Measurements from ENCODE around the gene EHHADH.
A peak's percentile ranks its signal among the peaks of the same experiment; 100 is the strongest.

Gene EHHADH

DNA sequence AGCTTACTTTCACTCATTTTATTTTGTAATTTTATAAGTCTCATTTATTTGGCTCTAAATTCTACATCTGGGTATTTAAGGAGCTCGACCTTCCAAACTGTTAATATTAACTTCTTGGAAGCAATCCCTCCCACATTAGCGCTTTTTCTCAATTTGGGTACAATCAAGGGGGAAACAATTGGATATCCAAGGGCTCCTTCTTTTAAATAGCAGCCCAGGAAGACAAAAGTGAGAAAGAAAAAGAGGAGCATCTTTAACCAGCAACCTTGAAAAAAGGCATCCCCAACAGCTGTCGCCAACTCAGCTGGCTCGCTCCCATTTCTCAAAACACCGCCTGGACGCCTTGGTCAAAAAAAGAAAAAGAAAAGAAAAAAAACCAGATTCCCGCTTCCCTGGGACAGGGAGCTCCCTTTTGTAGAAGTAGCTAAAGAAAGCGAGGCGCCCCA lies 101.9 kb downstream of the EHHADH start:
- H3K36me3 ChIP-seq (ENCODE audit: control insufficient read depth in 4 of 4, insufficient read depth in 4 of 4, low read length in 3 of 4), result no peaks in the 10 kb centered on the region
- no peak overlapping the region for H3K27ac ChIP-seq (ENCODE audit: insufficient read depth in 1 of 2, low read depth in 1 of 2, low read length in 2 of 2, poor library complexity in 1 of 2, severe bottlenecking in 2 of 2)
- peak overlapping the region in 6 of 7 experiments; percentile 32 to 76 (median 66) for H3K4me3 ChIP-seq (ENCODE audit: control insufficient read depth in 1 of 7, extremely low read depth in 1 of 7, insufficient read depth in 4 of 7, low read depth in 2 of 7, low read length in 6 of 7)
- CTCF ChIA-PET, result interaction anchor here (0.6 to 1.6 kb wide), 3 partner anchors 13 to 198 kb away, joined by 3 to 4 read pairs (median 3); no protein-coding TSS in a partner anchor
- WGBS (ENCODE audit: insufficient coverage), result 10% methylated on average over 6 of the region's 9 CpGs
- no peaks in the 10 kb centered on the region for H3K9me3 ChIP-seq (ENCODE audit: control extremely low read depth in 1 of 5, control insufficient read depth in 4 of 5, insufficient read depth in 2 of 5, low read depth in 1 of 5, low read length in 4 of 5)
- POLR2A ChIA-PET, result no interaction called here
- peaks cover 5 to 17% (median 15%) of the 10 kb centered on the region in 4 experiments for H3K4me1 ChIP-seq (ENCODE audit: control extremely low read depth in 1 of 4, control insufficient read depth in 4 of 4, insufficient read depth in 4 of 4, low read length in 3 of 4)
- DNase-seq, result peak in 1 of 3 donors; percentile 10
- H3K27me3 ChIP-seq (replicated peaks in 2 of 5; ENCODE audit: control insufficient read depth in 4 of 5, insufficient read depth in 5 of 5, low read length in 4 of 5), result peaks cover 17 to 78% (median 48%) of the 10 kb centered on the region in 5 experiments

DNA sequence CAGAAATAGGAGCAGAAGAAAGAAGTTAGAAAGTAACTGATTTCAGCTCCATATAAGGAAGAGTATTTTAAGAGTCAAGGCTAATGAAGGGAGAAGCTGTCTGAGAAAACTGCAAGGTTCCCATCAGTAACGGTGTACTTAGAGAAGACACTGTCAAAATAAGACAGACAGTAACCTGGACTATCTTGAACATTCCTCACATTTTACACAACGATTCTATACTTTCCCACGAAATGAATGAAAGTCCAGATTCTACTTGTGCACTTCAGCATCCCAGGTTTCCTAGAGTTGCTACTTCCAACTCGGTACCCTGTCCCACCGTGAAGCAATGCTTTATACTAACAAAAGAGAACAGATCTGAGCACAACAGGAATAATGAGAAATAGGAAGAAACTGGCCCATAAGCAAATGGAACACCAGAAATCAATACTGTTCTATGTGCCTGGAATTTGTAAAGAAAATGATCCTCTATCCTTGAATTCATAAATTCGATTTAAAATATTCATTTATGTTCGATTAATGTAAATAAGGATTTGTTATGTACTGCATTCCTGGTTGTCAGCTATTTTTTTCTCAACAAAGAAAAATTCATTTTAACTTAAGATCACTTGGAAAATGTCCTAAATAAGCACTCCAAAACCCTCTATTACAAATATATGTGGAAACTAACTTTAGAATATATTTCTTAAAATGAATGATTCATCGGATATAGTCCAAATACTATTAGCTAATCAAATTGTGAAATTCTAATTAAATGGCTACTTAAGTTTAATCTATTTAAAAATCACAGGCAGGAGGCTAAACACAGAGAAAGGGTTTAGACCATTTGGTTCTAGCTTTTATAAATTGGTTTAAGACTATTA lies 102.5 kb downstream of the EHHADH start:
- WGBS (ENCODE audit: insufficient coverage), result 77% methylated on average over 5 of the region's 8 CpGs
- Histone ChIP-seq H3K4me1 (ENCODE audit: control extremely low read depth in 1 of 4, control insufficient read depth in 4 of 4, insufficient read depth in 4 of 4, low read length in 3 of 4) (peaks cover 5 to 17% (median 15%) of the 10 kb centered on the region in 4 experiments), H3K27ac (ENCODE audit: insufficient read depth in 1 of 2, low read depth in 1 of 2, low read length in 2 of 2, poor library complexity in 1 of 2, severe bottlenecking in 2 of 2) (no peak overlapping the region), H3K36me3 (ENCODE audit: control insufficient read depth in 4 of 4, insufficient read depth in 4 of 4, low read length in 3 of 4) (no peaks in the 10 kb centered on the region), H3K4me3 (ENCODE audit: control insufficient read depth in 1 of 7, extremely low read depth in 1 of 7, insufficient read depth in 4 of 7, low read depth in 2 of 7, low read length in 6 of 7) (no peak overlapping the region), H3K9me3 (ENCODE audit: control extremely low read depth in 1 of 5, control insufficient read depth in 4 of 5, insufficient read depth in 2 of 5, low read depth in 1 of 5, low read length in 4 of 5) (no peaks in the 10 kb centered on the region), H3K27me3 (replicated peaks in 2 of 5; ENCODE audit: control insufficient read depth in 4 of 5, insufficient read depth in 5 of 5, low read length in 4 of 5) (peaks cover 17 to 84% (median 49%) of the 10 kb centered on the region in 5 experiments)
- DNase-seq, result no peak
- CTCF ChIA-PET, result interaction anchor here (0.6 to 1.6 kb wide), 5 partner anchors 13 to 197 kb away, joined by 3 to 4 read pairs (median 3); no protein-coding TSS in a partner anchor
- POLR2A ChIA-PET, result no interaction called here

DNA sequence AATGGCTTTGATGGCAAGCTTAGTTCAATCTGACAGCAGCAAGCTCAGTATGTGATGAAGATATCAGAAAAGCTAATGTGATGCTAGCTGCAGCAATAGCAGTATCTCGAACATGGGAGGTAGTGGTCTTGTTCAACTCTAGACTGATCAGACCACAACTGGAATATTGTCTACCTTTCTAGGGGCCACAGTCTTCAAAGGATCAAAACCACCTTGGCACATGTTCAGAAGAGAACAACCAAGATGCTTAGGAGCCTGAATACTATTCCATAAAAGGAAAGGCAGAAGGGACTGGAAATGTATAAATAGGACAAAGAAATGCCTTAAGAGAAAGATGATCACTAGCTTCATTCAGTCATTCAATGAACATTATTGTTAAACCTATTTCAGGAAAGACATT lies 103.3 kb downstream of the EHHADH start:
- ChIA-PET CTCF (interaction anchor here (0.6 kb wide), 2 partner anchors 28 to 102 kb away, joined by 3 read pairs; no protein-coding TSS in a partner anchor), POLR2A (no interaction called here)
- no peak overlapping the region for H3K27ac ChIP-seq (ENCODE audit: insufficient read depth in 1 of 2, low read depth in 1 of 2, low read length in 2 of 2, poor library complexity in 1 of 2, severe bottlenecking in 2 of 2)
- no peaks in the 10 kb centered on the region for H3K36me3 ChIP-seq (ENCODE audit: control insufficient read depth in 4 of 4, insufficient read depth in 4 of 4, low read length in 3 of 4)
- H3K27me3 ChIP-seq (replicated peaks in 2 of 5; ENCODE audit: control insufficient read depth in 4 of 5, insufficient read depth in 5 of 5, low read length in 4 of 5), result peaks cover 17 to 89% (median 49%) of the 10 kb centered on the region in 5 experiments
- WGBS (ENCODE audit: insufficient coverage), result 100% methylated on average over 1 of the region's 1 CpG
- no peaks in the 10 kb centered on the region for H3K9me3 ChIP-seq (ENCODE audit: control extremely low read depth in 1 of 5, control insufficient read depth in 4 of 5, insufficient read depth in 2 of 5, low read depth in 1 of 5, low read length in 4 of 5)
- peaks cover 5 to 17% (median 15%) of the 10 kb centered on the region in 4 experiments for H3K4me1 ChIP-seq (ENCODE audit: control extremely low read depth in 1 of 4, control insufficient read depth in 4 of 4, insufficient read depth in 4 of 4, low read length in 3 of 4)
- DNase-seq, result no peak
- no peak overlapping the region for H3K4me3 ChIP-seq (ENCODE audit: control insufficient read depth in 1 of 7, extremely low read depth in 1 of 7, insufficient read depth in 4 of 7, low read depth in 2 of 7, low read length in 6 of 7)

DNA sequence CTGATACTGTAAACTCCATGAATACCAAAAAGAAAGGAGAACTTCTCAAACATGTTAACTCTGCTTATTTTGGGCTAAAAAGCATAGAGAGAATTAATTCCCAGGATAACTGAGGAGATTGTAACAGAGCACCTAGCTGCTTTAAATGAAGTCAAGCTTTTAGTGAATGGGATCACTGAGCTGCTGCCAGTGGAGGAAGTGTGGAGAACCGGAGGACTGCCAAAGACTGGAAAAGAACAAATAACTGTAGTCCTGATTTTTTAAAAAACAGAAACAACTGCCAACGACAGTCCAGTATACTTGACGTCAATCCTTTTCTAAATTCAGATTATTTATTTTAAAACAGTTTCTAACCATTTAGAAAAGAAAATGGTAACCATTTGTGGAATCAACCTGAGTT lies 104.3 kb downstream of the EHHADH start:
- no peak overlapping the region for H3K4me3 ChIP-seq (ENCODE audit: control insufficient read depth in 1 of 7, extremely low read depth in 1 of 7, insufficient read depth in 4 of 7, low read depth in 2 of 7, low read length in 6 of 7)
- POLR2A ChIA-PET, result no interaction called here
- CTCF ChIA-PET, result no interaction called here

DNA sequence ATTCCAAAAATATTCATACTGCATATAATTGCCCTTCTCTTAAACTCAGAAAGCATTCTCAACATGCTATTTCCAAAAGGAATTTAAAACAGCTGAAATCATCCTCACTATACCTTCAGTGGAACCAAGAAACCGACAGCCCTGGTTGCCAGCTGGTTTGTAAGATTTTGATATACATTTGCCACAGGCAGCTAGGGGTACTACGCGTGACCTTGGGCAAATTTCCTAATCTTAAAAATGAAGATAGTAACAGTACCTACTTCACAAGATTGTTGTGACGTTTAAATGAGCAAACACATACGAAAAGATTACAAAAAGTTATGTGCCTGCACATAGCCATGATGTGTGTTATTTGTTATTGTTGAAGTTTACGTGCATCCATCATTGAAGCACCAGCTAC lies 108.3 kb downstream of the EHHADH start:
- no peak overlapping the region for H3K4me3 ChIP-seq (ENCODE audit: control insufficient read depth in 1 of 7, extremely low read depth in 1 of 7, insufficient read depth in 4 of 7, low read depth in 2 of 7, low read length in 6 of 7)
- CTCF ChIA-PET, result interaction anchor here (0.6 to 1.3 kb wide), 2 partner anchors 14 to 31 kb away, joined by 3 to 4 read pairs; no protein-coding TSS in a partner anchor
- DNase-seq, result no peak
- no CpG with 5 or more reads among the region's 6 CpGs for WGBS (ENCODE audit: insufficient coverage)
- POLR2A ChIA-PET, result no interaction called here
- no peaks in the 10 kb centered on the region for H3K4me1 ChIP-seq (ENCODE audit: control extremely low read depth in 1 of 4, control insufficient read depth in 4 of 4, insufficient read depth in 4 of 4, low read length in 3 of 4)
- no peak overlapping the region for H3K27ac ChIP-seq (ENCODE audit: insufficient read depth in 1 of 2, low read depth in 1 of 2, low read length in 2 of 2, poor library complexity in 1 of 2, severe bottlenecking in 2 of 2)
- no peaks in the 10 kb centered on the region for H3K36me3 ChIP-seq (ENCODE audit: control insufficient read depth in 4 of 4, insufficient read depth in 4 of 4, low read length in 3 of 4)
- peaks cover 0 to 5% (median 0%) of the 10 kb centered on the region in 5 experiments for H3K9me3 ChIP-seq (ENCODE audit: control extremely low read depth in 1 of 5, control insufficient read depth in 4 of 5, insufficient read depth in 2 of 5, low read depth in 1 of 5, low read length in 4 of 5)
- H3K27me3 ChIP-seq (replicated peaks in 2 of 5; ENCODE audit: control insufficient read depth in 4 of 5, insufficient read depth in 5 of 5, low read length in 4 of 5), result peaks cover 2 to 48% (median 19%) of the 10 kb centered on the region in 5 experiments

More for the DNA sequence above, 104.3 kb downstream of the EHHADH start:
- DNase-seq, result no peak
- Histone ChIP-seq H3K9me3 (ENCODE audit: control extremely low read depth in 1 of 5, control insufficient read depth in 4 of 5, insufficient read depth in 2 of 5, low read depth in 1 of 5, low read length in 4 of 5) (no peaks in the 10 kb centered on the region), H3K4me1 (ENCODE audit: control extremely low read depth in 1 of 4, control insufficient read depth in 4 of 4, insufficient read depth in 4 of 4, low read length in 3 of 4) (peaks cover 5 to 17% (median 15%) of the 10 kb centered on the region in 4 experiments), H3K36me3 (ENCODE audit: control insufficient read depth in 4 of 4, insufficient read depth in 4 of 4, low read length in 3 of 4) (no peaks in the 10 kb centered on the region), H3K27ac (ENCODE audit: insufficient read depth in 1 of 2, low read depth in 1 of 2, low read length in 2 of 2, poor library complexity in 1 of 2, severe bottlenecking in 2 of 2) (no peak overlapping the region), H3K27me3 (replicated peaks in 2 of 5; ENCODE audit: control insufficient read depth in 4 of 5, insufficient read depth in 5 of 5, low read length in 4 of 5) (peaks cover 17 to 86% (median 46%) of the 10 kb centered on the region in 5 experiments)
- no CpG with 5 or more reads among the region's 3 CpGs for WGBS (ENCODE audit: insufficient coverage)

DNA sequence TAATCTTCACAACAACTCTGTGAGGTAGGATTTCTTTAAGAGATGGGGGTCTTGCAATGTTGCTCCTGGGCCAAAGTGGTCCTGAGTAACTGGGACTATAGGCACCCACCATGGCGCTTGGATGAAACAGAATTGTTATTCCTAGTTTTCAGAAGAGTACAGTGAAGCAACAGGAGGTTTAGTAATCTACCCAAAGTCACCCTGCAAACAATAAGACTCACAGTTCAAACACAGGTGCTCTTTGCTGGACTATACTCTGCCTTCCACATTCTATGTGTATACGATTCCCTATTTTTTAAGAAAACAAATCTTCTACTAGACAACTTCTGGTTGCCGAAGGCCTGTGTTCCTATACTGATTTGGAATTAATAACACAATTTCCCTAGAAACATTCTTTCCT lies 109.1 kb downstream of the EHHADH start:
- 92% methylated on average over 2 of the region's 3 CpGs for WGBS (ENCODE audit: insufficient coverage)
- CTCF ChIA-PET, result no interaction called here
- POLR2A ChIA-PET, result no interaction called here
- no peak for DNase-seq
- H3K27ac ChIP-seq (ENCODE audit: insufficient read depth in 1 of 2, low read depth in 1 of 2, low read length in 2 of 2, poor library complexity in 1 of 2, severe bottlenecking in 2 of 2), result no peak overlapping the region
- no peaks in the 10 kb centered on the region for H3K36me3 ChIP-seq (ENCODE audit: control insufficient read depth in 4 of 4, insufficient read depth in 4 of 4, low read length in 3 of 4)
- H3K4me3 ChIP-seq (ENCODE audit: control insufficient read depth in 1 of 7, extremely low read depth in 1 of 7, insufficient read depth in 4 of 7, low read depth in 2 of 7, low read length in 6 of 7), result no peak overlapping the region
- no peaks in the 10 kb centered on the region for H3K4me1 ChIP-seq (ENCODE audit: control extremely low read depth in 1 of 4, control insufficient read depth in 4 of 4, insufficient read depth in 4 of 4, low read length in 3 of 4)
- peaks cover 0 to 41% (median 18%) of the 10 kb centered on the region in 5 experiments for H3K27me3 ChIP-seq (replicated peaks in 2 of 5; ENCODE audit: control insufficient read depth in 4 of 5, insufficient read depth in 5 of 5, low read length in 4 of 5)
- peaks cover 0 to 5% (median 0%) of the 10 kb centered on the region in 5 experiments for H3K9me3 ChIP-seq (ENCODE audit: control extremely low read depth in 1 of 5, control insufficient read depth in 4 of 5, insufficient read depth in 2 of 5, low read depth in 1 of 5, low read length in 4 of 5)
